Endometrium (tissue), 2 donors: ENCODE results near the gene NANP.
"Not testable (repeated sequence)": the region's sequence is repeated elsewhere in the genome, so short reads cannot be mapped to it uniquely, and the experiment has no call there.

Source experiments
- FAIRE-seq: peaks from 2 replicates; lab custom pipeline; 2012; peaks lifted over from hg19 to GRCh38; lab: Jason Lieb, UNC
- donor health status: control.
- donor health status: control.

The NANP gene

GRCh38 chr20:25623736-25624499 is at the start of gene NANP:
Gene NANP (minus strand): TSS chr20:25624014. CDS start chr20:25623948, 66 bp downstream.
- FAIRE-seq = no peak

GRCh38 chr20:25672659-25673235 is 48.9 kb upstream of the NANP start:
- FAIRE-seq = no peak

- no peak for FAIRE-seq
Measured at GRCh38 chr20:25669826-25670422, 46.1 kb upstream of the NANP start.

GRCh38 chr20:25668446-25668845 is 44.6 kb upstream of the NANP start:
- FAIRE-seq = no peak

GRCh38 chr20:25659999-25660398 is 36.2 kb upstream of the NANP start:
- FAIRE-seq = no peak

GRCh38 chr20:25654487-25654886 is 30.7 kb upstream of the NANP start:
- FAIRE-seq = no peak

- not testable (repeated sequence) for FAIRE-seq
Measured at GRCh38 chr20:25652866-25653265, 29.1 kb upstream of the NANP start.

- no peak for FAIRE-seq
Measured at GRCh38 chr20:25644814-25645213, 21.0 kb upstream of the NANP start.

GRCh38 chr20:25643716-25644115 is 19.9 kb upstream of the NANP start:
- no peak for FAIRE-seq

GRCh38 chr20:25637247-25637646 is 13.4 kb upstream of the NANP start:
- FAIRE-seq = no peak

- FAIRE-seq = no peak
Measured at GRCh38 chr20:25632940-25633790, 9.4 kb upstream of the NANP start.

- FAIRE-seq = not testable (repeated sequence)
Measured at GRCh38 chr20:25630615-25631014, 6.8 kb upstream of the NANP start.

- FAIRE-seq = no peak
Measured at GRCh38 chr20:25629816-25630499, 6.1 kb upstream of the NANP start.

GRCh38 chr20:25626779-25627178 is 3.0 kb upstream of the NANP start:
- no peak for FAIRE-seq

GRCh38 chr20:25624500-25624939 is 706 bp upstream of the NANP start:
- no peak for FAIRE-seq

GRCh38 chr20:25623225-25623735 is 534 bp downstream of the NANP start:
- no peak for FAIRE-seq

- no peak for FAIRE-seq
Measured at GRCh38 chr20:25622450-25623224, 1.2 kb downstream of the NANP start.

- no peak for FAIRE-seq
Measured at GRCh38 chr20:25622049-25622448, 1.8 kb downstream of the NANP start.

GRCh38 chr20:25619514-25619913 is 4.3 kb downstream of the NANP start:
- FAIRE-seq = no peak

GRCh38 chr20:25608774-25609173 is 15.0 kb downstream of the NANP start:
- FAIRE-seq = no peak
